Activated T-helper 1 cell treated with anti-CD3 and anti-CD28 coated beads, Interleukin-12 subunit alpha, Interleukin-12 subunit beta, Interleukin-2, Interleukin-4 antibody, amounts not matched to agents 30 ng/mL and 10 ng/mL and 1 ng/mL, durations not matched to agents 14 hours and 24 hours and 36 hours (primary cell): ENCODE measurements around the gene MFRP. TPM values are rescaled to one million over a fixed set of nuclear protein-coding genes. Genes with fewer than 3 reads are reported as not detected.

Experiments
- DNase-seq: peaks from one replicate; pipeline ENCODE4 v3.0.0; 2021; ENCODE audit warnings: low spot score
- H3K27ac Mint-ChIP-seq: one replicate; pipeline ENCODE4 v1.8.0; 2021; ENCODE audit warnings: mild to moderate bottlenecking, mixed read lengths
- H3K27me3 Mint-ChIP-seq: one replicate; pipeline ENCODE4 v1.8.0; 2022; ENCODE audit warnings: mild to moderate bottlenecking, moderate library complexity, mixed read lengths; ENCODE audit not compliant: insufficient read depth
- H3K36me3 Mint-ChIP-seq: one replicate; pipeline ENCODE4 v1.8.0; 2021; ENCODE audit warnings: low read depth, mixed read lengths
- H3K4me1 Mint-ChIP-seq: one replicate; pipeline ENCODE4 v1.8.0; 2021; ENCODE audit warnings: low read depth, mixed read lengths
- H3K4me3 Mint-ChIP-seq: one replicate; pipeline ENCODE4 v1.8.0; 2021; ENCODE audit warnings: mild to moderate bottlenecking, moderate library complexity, mixed read lengths
- H3K9me3 Mint-ChIP-seq: one replicate; pipeline ENCODE4 v1.8.0; 2021; ENCODE audit warnings: mixed read lengths
- intact Hi-C: fragments of 100-400 bp; cut with micrococcal nuclease; formaldehyde crosslinking; loops from one replicate; pipeline ENCODE4 v1.15.1; 2024
- total RNA-seq: library from RNA; stranded (reverse); gene quantifications from 2 replicates; pipeline ENCODE4 v1.2.3, GENCODE V29; 2022

MFRP gene
- total RNA-seq, 1 donor from 2014 or later: not detected

DNA sequence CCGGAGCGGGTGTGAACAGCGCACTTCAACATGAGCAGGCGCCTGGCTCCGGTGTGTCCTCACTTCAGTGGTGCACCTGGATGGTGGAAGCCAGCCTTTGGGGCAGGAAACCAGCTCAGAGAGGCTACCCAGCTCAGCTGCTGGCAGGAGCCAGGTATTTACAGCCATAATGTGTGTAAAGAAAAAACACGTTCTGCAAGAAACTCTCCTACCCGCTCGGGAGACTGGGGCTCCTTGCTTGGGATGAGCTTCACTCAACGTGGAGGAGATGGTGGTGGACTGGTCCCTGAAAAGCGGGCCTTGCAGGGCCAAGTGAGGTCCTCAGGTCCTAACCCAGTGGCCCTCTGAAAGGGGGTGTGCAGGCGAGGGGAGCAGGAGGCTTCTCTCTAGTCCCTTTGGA is 37.1 kb downstream of the MFRP start:
- no peak for DNase-seq
- H3K27me3 Mint-ChIP-seq: peaks cover 2% of the 10 kb centered on the region
- intact Hi-C loops: no loop called here
- H3K27ac Mint-ChIP-seq: no peak overlapping the region
- H3K4me1 Mint-ChIP-seq: peaks cover 30% of the 10 kb centered on the region
- peaks cover 12% of the 10 kb centered on the region for H3K36me3 Mint-ChIP-seq
- H3K4me3 Mint-ChIP-seq: no peak overlapping the region
- no peaks in the 10 kb centered on the region for H3K9me3 Mint-ChIP-seq

DNA sequence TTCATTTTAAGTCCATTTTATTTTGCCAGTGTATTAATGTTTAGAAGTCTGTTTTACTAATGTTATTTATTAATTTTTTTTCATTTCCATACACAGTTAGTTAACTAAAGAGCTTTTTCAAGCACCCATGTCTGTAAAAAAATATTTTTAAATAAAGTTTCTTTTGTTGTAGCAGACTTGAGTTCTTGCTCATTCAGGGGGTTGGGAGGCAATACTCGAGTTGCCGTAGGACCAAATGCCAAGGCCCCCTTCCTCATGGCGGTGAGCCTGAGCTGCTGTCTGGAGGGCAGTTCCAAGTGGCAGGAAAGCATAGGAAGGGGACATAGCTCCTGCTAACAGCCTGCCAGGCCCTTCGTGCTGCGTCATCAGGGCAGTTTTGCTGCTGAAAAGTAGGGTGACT is 38.5 kb downstream of the MFRP start:
- Mint-ChIP-seq H3K36me3 (peaks cover 24% of the 10 kb centered on the region), H3K27ac (no peak overlapping the region), H3K4me3 (no peak overlapping the region), H3K9me3 (no peaks in the 10 kb centered on the region), H3K27me3 (no peaks in the 10 kb centered on the region), H3K4me1 (peaks cover 30% of the 10 kb centered on the region)
- intact Hi-C loops: loop anchor here (2.0 kb wide), 2 partner anchors 19 to 45 kb away; no protein-coding TSS in a partner anchor
- no peak for DNase-seq

DNA sequence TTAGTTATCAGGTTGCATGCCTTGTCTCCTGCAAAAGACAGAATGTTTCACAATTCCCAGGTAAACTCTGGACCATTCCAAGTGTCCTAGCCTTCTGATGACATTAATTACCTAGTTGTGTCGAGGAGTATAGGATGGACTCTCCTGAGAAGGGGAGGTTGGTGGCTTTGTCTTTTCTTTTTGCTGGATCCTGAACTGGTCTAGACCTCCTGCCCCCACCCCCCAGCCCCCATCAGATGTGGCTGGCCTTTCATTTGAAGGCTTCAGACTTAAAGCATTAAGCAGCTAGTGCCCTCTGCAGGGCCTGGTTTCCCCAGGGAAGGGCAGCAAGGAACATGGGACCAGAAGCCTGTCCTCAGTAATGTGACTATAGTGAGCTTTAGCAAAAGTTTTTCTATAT is 39.3 kb downstream of the MFRP start:
- Mint-ChIP-seq H3K4me3 (peak overlapping the region; percentile 15), H3K9me3 (no peaks in the 10 kb centered on the region), H3K4me1 (peaks cover 30% of the 10 kb centered on the region), H3K27ac (peak overlapping the region; percentile 95), H3K36me3 (peaks cover 30% of the 10 kb centered on the region), H3K27me3 (no peaks in the 10 kb centered on the region)
- no peak for DNase-seq
- intact Hi-C loops: loop anchor here (2.0 kb wide), 2 partner anchors 18 to 44 kb away; no protein-coding TSS in a partner anchor

DNA sequence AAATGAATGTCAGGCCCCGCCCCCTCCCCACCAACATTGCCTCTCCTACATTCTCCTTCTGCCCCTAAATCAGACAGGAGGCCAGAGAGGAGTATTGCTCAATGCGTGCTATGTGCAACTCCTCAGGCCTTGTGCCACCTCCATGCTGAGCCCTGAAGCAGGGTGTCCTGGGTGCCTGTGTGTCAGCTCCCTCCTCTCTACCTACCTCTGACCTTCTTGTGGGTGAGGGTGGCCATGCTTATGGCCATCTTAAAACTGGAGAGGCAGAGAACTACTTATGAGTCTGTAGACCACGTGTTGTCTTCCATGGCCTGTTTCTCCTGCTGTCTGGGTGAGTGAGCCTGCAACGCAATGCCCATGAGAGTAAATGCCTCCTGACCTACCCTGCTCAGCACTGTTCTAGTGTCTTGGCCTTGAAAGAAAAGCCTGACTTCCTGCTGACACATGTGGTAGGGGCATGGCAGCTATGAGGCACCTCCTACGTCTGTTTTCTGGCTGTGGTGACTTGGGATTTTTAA is 40.1 kb downstream of the MFRP start:
- H3K4me1 Mint-ChIP-seq: peaks cover 30% of the 10 kb centered on the region
- H3K27me3 Mint-ChIP-seq: no peaks in the 10 kb centered on the region
- H3K9me3 Mint-ChIP-seq: no peaks in the 10 kb centered on the region
- peak overlapping the region; percentile 95 for H3K27ac Mint-ChIP-seq
- peak; percentile 15 for DNase-seq
- H3K36me3 Mint-ChIP-seq: peaks cover 33% of the 10 kb centered on the region
- H3K4me3 Mint-ChIP-seq: peak overlapping the region; percentile 48
- intact Hi-C loops: loop anchor here (1.0 to 2.0 kb wide), 3 partner anchors 15 to 44 kb away; no protein-coding TSS in a partner anchor

DNA sequence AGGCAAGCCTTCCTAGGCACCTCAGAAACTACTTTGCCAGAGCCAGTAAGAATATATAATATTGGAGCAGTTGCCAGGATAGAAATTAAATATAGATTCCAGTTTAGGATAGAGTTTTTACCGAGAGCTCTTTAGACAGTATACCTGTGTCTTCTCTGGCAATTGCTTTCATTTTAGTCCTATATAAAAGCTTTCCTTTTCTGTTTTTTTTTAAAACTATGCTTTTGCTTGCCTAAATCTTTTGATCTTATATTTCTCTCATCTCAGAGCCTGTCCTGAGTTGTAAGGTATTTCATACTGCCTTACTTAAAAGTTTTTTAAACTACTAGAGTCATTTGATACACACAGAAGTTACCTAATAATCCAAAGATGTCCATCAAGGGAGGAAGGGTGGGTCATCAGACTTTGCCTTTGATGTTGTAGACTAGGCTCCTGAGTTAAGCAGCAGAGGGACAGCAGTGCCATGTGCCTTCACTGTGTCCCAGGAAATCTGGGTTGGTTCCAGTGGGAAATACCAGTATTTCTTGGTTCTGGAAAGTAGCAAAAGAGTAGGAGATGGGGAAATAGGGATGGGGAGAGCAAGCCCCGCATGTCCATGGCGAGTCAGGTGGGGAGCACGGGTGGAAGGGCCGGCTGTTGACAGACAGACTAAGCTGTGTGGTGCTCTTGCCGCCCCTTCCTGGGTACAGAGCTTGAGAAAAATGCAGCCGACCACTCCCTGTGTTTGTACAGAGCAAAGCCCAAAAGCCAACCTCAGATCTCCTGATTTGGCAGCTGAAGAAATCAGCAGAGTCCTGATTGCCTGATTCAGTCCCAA is 40.7 kb downstream of the MFRP start:
- H3K27me3 Mint-ChIP-seq: no peaks in the 10 kb centered on the region
- intact Hi-C loops: loop anchor here (1.0 to 2.0 kb wide), 3 partner anchors 16 to 43 kb away; no protein-coding TSS in a partner anchor
- peaks cover 30% of the 10 kb centered on the region for H3K4me1 Mint-ChIP-seq
- no peaks in the 10 kb centered on the region for H3K9me3 Mint-ChIP-seq
- H3K4me3 Mint-ChIP-seq: no peak overlapping the region
- peak overlapping the region; percentile 95 for H3K27ac Mint-ChIP-seq
- no peak for DNase-seq
- H3K36me3 Mint-ChIP-seq: peaks cover 37% of the 10 kb centered on the region

DNA sequence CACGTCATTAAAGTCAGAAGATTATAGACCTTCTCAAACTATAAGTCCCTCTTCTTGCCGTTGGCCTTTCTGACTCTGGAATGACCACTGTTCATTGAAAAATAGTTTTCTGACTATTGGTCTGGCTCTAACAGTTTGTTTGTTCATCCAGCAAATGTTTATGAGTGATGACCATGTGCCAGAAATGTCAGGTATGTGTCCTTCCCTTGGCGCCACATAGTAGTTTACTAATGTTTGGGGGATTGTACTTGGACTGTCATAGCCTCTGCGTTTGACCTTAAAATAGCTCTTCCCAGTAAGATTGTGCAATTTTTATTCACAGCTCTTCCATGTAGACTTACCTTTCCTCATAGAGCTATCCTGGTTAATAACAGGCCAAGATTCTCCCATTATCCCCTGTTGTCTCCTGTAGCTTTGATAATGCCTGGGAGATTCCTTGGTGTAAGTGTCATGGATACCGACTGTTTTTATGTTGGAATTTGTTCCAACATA is 43.2 kb downstream of the MFRP start:
- Mint-ChIP-seq H3K9me3 (no peaks in the 10 kb centered on the region), H3K4me1 (peaks cover 30% of the 10 kb centered on the region), H3K4me3 (no peak overlapping the region), H3K27me3 (no peaks in the 10 kb centered on the region), H3K27ac (no peak overlapping the region), H3K36me3 (peaks cover 53% of the 10 kb centered on the region)
- no peak for DNase-seq
- intact Hi-C loops: no loop called here

DNA sequence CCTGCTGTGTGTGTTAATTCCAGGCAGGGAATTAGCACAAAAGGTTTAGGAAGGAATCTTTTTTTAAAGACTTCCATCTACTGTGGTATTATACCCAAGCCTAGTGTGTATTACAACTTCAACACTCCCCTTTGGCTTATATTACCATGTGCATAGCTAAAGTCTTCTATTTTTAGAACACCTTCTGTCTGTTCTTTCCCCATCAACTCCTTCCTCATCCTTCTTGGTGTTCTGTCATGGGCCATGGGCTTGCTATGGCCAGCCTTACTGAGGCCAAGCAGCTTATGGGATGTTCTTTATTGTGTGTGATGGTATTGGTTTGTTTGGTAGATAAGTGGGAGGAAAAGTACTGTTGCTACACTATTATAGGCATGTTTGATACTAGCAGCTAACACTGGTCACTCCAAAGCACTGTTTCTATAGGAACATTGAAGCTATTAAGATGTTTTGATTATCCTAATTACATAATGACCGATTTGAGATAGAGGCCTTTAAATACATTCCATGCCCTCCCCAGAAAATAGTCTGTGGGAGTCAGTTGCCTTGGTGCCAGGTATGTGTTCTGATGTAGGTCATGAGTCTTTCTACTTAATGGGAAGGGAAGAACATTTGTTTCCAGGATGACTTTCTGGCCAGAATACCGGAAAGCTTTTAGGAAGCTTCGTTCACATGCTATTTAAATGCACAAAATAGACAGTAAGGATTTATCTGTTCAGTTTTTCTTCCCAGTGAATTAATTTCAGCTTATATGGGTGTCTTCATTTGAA is 46.1 kb downstream of the MFRP start:
- no peak overlapping the region for H3K4me3 Mint-ChIP-seq
- no peak overlapping the region for H3K27ac Mint-ChIP-seq
- no peaks in the 10 kb centered on the region for H3K9me3 Mint-ChIP-seq
- H3K4me1 Mint-ChIP-seq: peaks cover 7% of the 10 kb centered on the region
- H3K27me3 Mint-ChIP-seq: no peaks in the 10 kb centered on the region
- no peak for DNase-seq
- intact Hi-C loops: no loop called here
- H3K36me3 Mint-ChIP-seq: peaks cover 56% of the 10 kb centered on the region

DNA sequence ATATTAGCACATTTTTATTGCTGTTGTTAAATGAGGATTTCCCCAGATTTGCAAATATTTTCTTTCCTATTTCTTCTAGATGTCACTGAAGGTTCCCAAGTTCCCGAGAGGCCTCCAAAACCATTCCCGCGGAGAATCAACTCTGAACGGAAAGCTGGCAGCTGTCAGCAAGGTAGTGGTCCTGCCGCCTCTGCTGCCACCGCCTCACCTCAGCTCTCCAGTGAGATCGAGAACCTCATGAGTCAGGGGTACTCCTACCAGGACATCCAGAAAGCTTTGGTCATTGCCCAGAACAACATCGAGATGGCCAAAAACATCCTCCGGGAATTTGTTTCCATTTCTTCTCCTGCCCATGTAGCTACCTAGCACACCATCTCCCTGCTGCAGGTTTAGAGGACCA is 47.1 kb downstream of the MFRP start:
- no peak for DNase-seq
- H3K9me3 Mint-ChIP-seq: no peaks in the 10 kb centered on the region
- no peak overlapping the region for H3K27ac Mint-ChIP-seq
- H3K4me1 Mint-ChIP-seq: no peaks in the 10 kb centered on the region
- no peaks in the 10 kb centered on the region for H3K27me3 Mint-ChIP-seq
- intact Hi-C loops: no loop called here
- peaks cover 53% of the 10 kb centered on the region for H3K36me3 Mint-ChIP-seq
- H3K4me3 Mint-ChIP-seq: no peak overlapping the region

DNA sequence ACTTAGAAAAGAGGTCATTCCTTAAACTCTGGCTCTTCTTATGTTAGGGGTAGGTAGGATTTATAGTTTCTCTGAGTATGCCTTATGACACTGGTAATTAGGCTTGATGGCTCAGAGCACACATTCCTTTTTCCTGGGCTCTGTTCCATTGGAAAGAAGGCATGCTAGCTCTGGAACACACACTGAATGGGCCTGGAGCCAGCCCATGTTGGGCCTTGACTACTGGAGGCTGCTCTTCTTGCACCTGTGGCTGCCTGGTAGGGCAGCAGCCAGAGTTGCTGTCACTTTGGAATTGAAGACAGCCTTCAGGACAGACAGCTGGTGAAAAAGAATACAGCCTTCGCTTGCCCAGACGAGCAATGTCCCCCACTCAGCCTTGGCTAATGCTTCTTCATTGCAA is 47.8 kb downstream of the MFRP start:
- no peaks in the 10 kb centered on the region for H3K4me1 Mint-ChIP-seq

DNA sequence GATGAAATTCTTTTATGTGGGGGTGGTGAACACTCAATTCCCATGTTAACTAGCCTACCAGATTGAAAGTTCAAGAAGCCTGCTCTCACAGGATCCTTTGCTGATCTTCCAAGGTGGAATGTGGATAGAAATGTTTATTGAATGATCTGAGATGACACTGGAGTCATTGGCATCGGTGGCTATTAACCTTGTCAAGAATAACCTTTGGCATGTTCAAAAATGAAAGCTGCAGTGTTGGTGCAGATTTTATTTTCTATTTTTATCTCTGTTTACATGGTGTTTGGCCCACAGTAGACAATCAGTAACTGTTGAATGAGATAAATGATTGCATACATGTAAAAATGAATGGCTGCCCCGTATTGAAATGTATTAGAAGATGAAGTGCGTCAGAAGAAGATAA is 48.6 kb downstream of the MFRP start:
- no peaks in the 10 kb centered on the region for H3K27me3 Mint-ChIP-seq
- no peak overlapping the region for H3K27ac Mint-ChIP-seq
- intact Hi-C loops: no loop called here
- DNase-seq: no peak
- no peaks in the 10 kb centered on the region for H3K4me1 Mint-ChIP-seq
- H3K9me3 Mint-ChIP-seq: no peaks in the 10 kb centered on the region
- no peak overlapping the region for H3K4me3 Mint-ChIP-seq
- H3K36me3 Mint-ChIP-seq: peaks cover 44% of the 10 kb centered on the region

More for the DNA sequence above, 47.8 kb downstream of the MFRP start:
- no peaks in the 10 kb centered on the region for H3K27me3 Mint-ChIP-seq
- H3K9me3 Mint-ChIP-seq: no peaks in the 10 kb centered on the region
- H3K27ac Mint-ChIP-seq: no peak overlapping the region
- intact Hi-C loops: no loop called here
- peaks cover 48% of the 10 kb centered on the region for H3K36me3 Mint-ChIP-seq
- DNase-seq: no peak
- no peak overlapping the region for H3K4me3 Mint-ChIP-seq

DNA sequence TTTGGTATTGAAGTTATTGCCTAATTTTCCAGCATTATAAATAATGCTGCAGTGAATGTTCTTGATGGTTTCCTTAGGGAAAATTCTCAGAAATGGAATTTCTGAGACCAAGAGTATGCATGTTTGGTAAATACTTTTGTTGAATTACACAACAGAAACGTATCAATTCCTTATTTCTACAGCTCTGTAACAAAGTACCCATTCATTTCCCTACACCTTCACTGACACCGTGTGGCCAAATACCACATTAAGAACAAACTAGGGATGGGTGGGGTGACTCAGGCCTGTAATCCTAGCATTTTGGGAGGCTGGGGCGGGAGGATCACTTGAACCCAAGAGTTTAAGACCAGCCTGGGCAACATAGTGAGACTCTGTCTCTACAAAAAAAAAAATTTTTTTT is 51.3 kb downstream of the MFRP start:
- DNase-seq: no peak
- H3K4me3 Mint-ChIP-seq: no peak overlapping the region
- H3K27me3 Mint-ChIP-seq: no peaks in the 10 kb centered on the region
- H3K27ac Mint-ChIP-seq: no peak overlapping the region
- peaks cover 42% of the 10 kb centered on the region for H3K36me3 Mint-ChIP-seq
- no peaks in the 10 kb centered on the region for H3K4me1 Mint-ChIP-seq
- no peaks in the 10 kb centered on the region for H3K9me3 Mint-ChIP-seq
- intact Hi-C loops: no loop called here

DNA sequence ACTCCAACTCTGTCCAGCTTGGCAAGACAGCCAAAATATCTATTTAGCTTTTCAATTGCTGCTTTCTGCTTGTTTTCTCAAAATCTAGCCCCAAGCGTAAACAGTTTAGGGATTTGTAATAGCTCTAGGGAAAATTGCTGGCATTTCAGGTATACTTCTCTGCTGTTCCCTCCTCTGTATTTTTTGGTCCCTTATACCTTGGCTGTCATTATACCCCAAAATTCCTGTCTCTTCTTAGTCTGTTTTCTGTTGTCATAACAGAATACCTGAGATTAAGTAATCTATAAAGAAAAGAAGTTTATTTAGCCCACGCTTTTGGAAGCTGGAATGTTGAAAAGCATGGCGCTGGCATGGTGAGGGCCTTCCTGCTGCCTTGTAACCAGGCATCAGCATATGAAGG is 53.0 kb downstream of the MFRP start:
- peaks cover 37% of the 10 kb centered on the region for H3K36me3 Mint-ChIP-seq
- intact Hi-C loops: no loop called here

More for the DNA sequence above, 53.0 kb downstream of the MFRP start:
- Mint-ChIP-seq H3K4me1 (no peaks in the 10 kb centered on the region), H3K4me3 (no peak overlapping the region), H3K27ac (no peak overlapping the region), H3K9me3 (no peaks in the 10 kb centered on the region), H3K27me3 (no peaks in the 10 kb centered on the region)
- DNase-seq: no peak
